ENCODE results near the gene EIF5AL1.

- no peak for TF ChIP-seq ZNF274 (IDR thresholded peaks at IDR 0.05; ENCODE audit: low read length)
- no peak for TF ChIP-seq ZNF274 (tag by site-specific recombination; IDR thresholded peaks at IDR 0.05; ENCODE audit: borderline replicate concordance)
- no peak for TF ChIP-seq CTCF (tag by site-specific recombination; IDR thresholded peaks at IDR 0.05)
- TF ChIP-seq ZBTB49 (tag by site-specific recombination; IDR thresholded peaks at IDR 0.05; ENCODE audit: low read depth): no peak
- no peak for TF ChIP-seq ZNF639 (tag by site-specific recombination; IDR thresholded peaks at IDR 0.05)
Observed at GRCh38 chr10:79552143-79552542, 39.8 kb downstream of the EIF5AL1 start.

Measured in HEK293 (cell line).